K562 (cell line): ENCODE results near the gene CACNA2D4.

Experiments
- CREB1 ChIP-seq, 2 experiments: sonication (generic) in 1 of 2; formaldehyde crosslinking in 1 of 2; IDR thresholded peaks; 2 replicates each; pipeline versions ENCODE4 v1.6.1 to v1.8.0; 2012 to 2022; ENCODE audit warnings: inconsistent platforms in 1 of 2, mild to moderate bottlenecking in 1 of 2, missing genetic modification reagents in 1 of 2, moderate library complexity in 1 of 2
- E2F5 ChIP-seq: sonication (generic); formaldehyde crosslinking; IDR thresholded peaks from 2 replicates; pipeline ENCODE4 v1.8.0; 2022; ENCODE audit warnings: mild to moderate bottlenecking, missing genetic modification reagents
- ETV6 ChIP-seq, 3 experiments: fragments of 150-350 bp in 1 of 3; sonication (generic) in 1 of 3; formaldehyde crosslinking in 1 of 3; IDR thresholded peaks; 2 replicates each; pipeline versions ENCODE4 v1.6.1 to v1.8.0; 2014 to 2022; ENCODE audit warnings: borderline replicate concordance in 2 of 3, low read depth in 2 of 3, antibody characterized with exemption in 1 of 3, low read length in 1 of 3, mild to moderate bottlenecking in 1 of 3, missing genetic modification reagents in 1 of 3
- SP1 ChIP-seq: sonication (generic); formaldehyde crosslinking; IDR thresholded peaks from 2 replicates; pipeline ENCODE4 v1.8.1; 2022; ENCODE audit warnings: mild to moderate bottlenecking, missing genetic modification reagents
- TCF7 ChIP-seq: sonication (generic); IDR thresholded peaks from 2 replicates; pipeline ENCODE4 v1.6.1; 2016; ENCODE audit warnings: antibody characterized with exemption, borderline replicate concordance
- TCF7L2 ChIP-seq: fragments of 150-350 bp; IDR thresholded peaks from 2 replicates; pipeline ENCODE4 v1.6.1; 2016; ENCODE audit warnings: low read depth, mild to moderate bottlenecking, low read length, moderate library complexity

GRCh38 chr12:1929241-1929984 is 11.0 kb upstream of the CACNA2D4 start:
- no peak for TF ChIP-seq TCF7L2
- no peak for TF ChIP-seq CREB1 (IDR thresholded peaks at IDR 0.05)
- TF ChIP-seq CREB1 (CRISPR knock-in tag; IDR thresholded peaks at IDR 0.05) = no peak
- TF ChIP-seq ETV6 (IDR thresholded peaks at IDR 0.05; ENCODE audit: borderline replicate concordance in 1 of 2, low read depth in 2 of 2, low read length in 1 of 2) = no peak
- no peak for TF ChIP-seq ETV6 (CRISPR knock-in tag; IDR thresholded peaks at IDR 0.05; ENCODE audit: borderline replicate concordance)
- TF ChIP-seq SP1 = no peak
- no peak for TF ChIP-seq E2F5 (CRISPR knock-in tag)
- no peak for TF ChIP-seq TCF7
